ENCODE data around the gene MEAK7.
"Not testable (repeated sequence)": the region's sequence is repeated elsewhere in the genome, so short reads cannot be mapped to it uniquely, and the experiment has no call there.

Gene MEAK7

GRCh38 chr16:84520725-84521496 lies 16.5 kb upstream of the MEAK7 start:
- H3K79me2 ChIP-seq (ENCODE audit: control insufficient read depth, insufficient read depth, low read length, unreplicated experiment) = no peaks in the 10 kb centered on the region
- H3K4me3 ChIP-seq (ENCODE audit: low read depth, low read length) = no peak overlapping the region
- H3K36me3 ChIP-seq (ENCODE audit: insufficient read depth, low read length) = no peaks in the 10 kb centered on the region
- no peak overlapping the region for H3K27ac ChIP-seq (ENCODE audit: low read depth, low read length)
- no peaks in the 10 kb centered on the region for H3K27me3 ChIP-seq (ENCODE audit: insufficient read depth, low read length)
- peaks cover 5% of the 10 kb centered on the region for H3K4me1 ChIP-seq (ENCODE audit: control insufficient read depth, insufficient read depth, low read length, unreplicated experiment)
- no peak overlapping the region for H2AFZ ChIP-seq (ENCODE audit: low read length, unreplicated experiment)

GRCh38 chr16:84519855-84520254 lies 15.4 kb upstream of the MEAK7 start:
- Histone ChIP-seq H2AFZ (ENCODE audit: low read length, unreplicated experiment) (no peak overlapping the region), H3K4me3 (ENCODE audit: low read depth, low read length) (no peak overlapping the region), H3K79me2 (ENCODE audit: control insufficient read depth, insufficient read depth, low read length, unreplicated experiment) (no peaks in the 10 kb centered on the region), H3K27me3 (ENCODE audit: insufficient read depth, low read length) (no peaks in the 10 kb centered on the region), H3K36me3 (ENCODE audit: insufficient read depth, low read length) (no peaks in the 10 kb centered on the region), H3K27ac (ENCODE audit: low read depth, low read length) (no peak overlapping the region), H3K4me1 (ENCODE audit: control insufficient read depth, insufficient read depth, low read length, unreplicated experiment) (peaks cover 5% of the 10 kb centered on the region)

GRCh38 chr16:84518804-84519341 lies 14.4 kb upstream of the MEAK7 start:
- Histone ChIP-seq H3K4me1 (ENCODE audit: control insufficient read depth, insufficient read depth, low read length, unreplicated experiment) (peaks cover 5% of the 10 kb centered on the region), H2AFZ (ENCODE audit: low read length, unreplicated experiment) (no peak overlapping the region), H3K79me2 (ENCODE audit: control insufficient read depth, insufficient read depth, low read length, unreplicated experiment) (no peaks in the 10 kb centered on the region), H3K27me3 (ENCODE audit: insufficient read depth, low read length) (no peaks in the 10 kb centered on the region), H3K4me3 (ENCODE audit: low read depth, low read length) (no peak overlapping the region), H3K27ac (ENCODE audit: low read depth, low read length) (no peak overlapping the region), H3K36me3 (ENCODE audit: insufficient read depth, low read length) (no peaks in the 10 kb centered on the region)

- H3K27ac ChIP-seq (ENCODE audit: low read depth, low read length) = peak overlapping the region; percentile 37; the same call in 1 of the 2 replicates
- not testable (repeated sequence) for H2AFZ ChIP-seq (ENCODE audit: low read length, unreplicated experiment); H3K4me1 ChIP-seq (ENCODE audit: control insufficient read depth, insufficient read depth, low read length, unreplicated experiment); H3K27me3 ChIP-seq (ENCODE audit: insufficient read depth, low read length); H3K4me3 ChIP-seq (ENCODE audit: low read depth, low read length); H3K79me2 ChIP-seq (ENCODE audit: control insufficient read depth, insufficient read depth, low read length, unreplicated experiment); H3K36me3 ChIP-seq (ENCODE audit: insufficient read depth, low read length)
Measured at GRCh38 chr16:84518220-84518619, 13.8 kb upstream of the MEAK7 start.

- H3K79me2 ChIP-seq (ENCODE audit: control insufficient read depth, insufficient read depth, low read length, unreplicated experiment) = no peaks in the 10 kb centered on the region
- H3K27me3 ChIP-seq (ENCODE audit: insufficient read depth, low read length) = no peaks in the 10 kb centered on the region
- H3K4me1 ChIP-seq (ENCODE audit: control insufficient read depth, insufficient read depth, low read length, unreplicated experiment) = peaks cover 5% of the 10 kb centered on the region
- H2AFZ ChIP-seq (ENCODE audit: low read length, unreplicated experiment) = no peak overlapping the region
- no peak overlapping the region for H3K4me3 ChIP-seq (ENCODE audit: low read depth, low read length)
- no peaks in the 10 kb centered on the region for H3K36me3 ChIP-seq (ENCODE audit: insufficient read depth, low read length)
- no peak overlapping the region for H3K27ac ChIP-seq (ENCODE audit: low read depth, low read length)
Measured at GRCh38 chr16:84517366-84517765, 12.9 kb upstream of the MEAK7 start.

- no peaks in the 10 kb centered on the region for H3K36me3 ChIP-seq (ENCODE audit: insufficient read depth, low read length)
- peaks cover 9% of the 10 kb centered on the region for H3K4me1 ChIP-seq (ENCODE audit: control insufficient read depth, insufficient read depth, low read length, unreplicated experiment)
- no peaks in the 10 kb centered on the region for H3K27me3 ChIP-seq (ENCODE audit: insufficient read depth, low read length)
- no peak overlapping the region for H3K4me3 ChIP-seq (ENCODE audit: low read depth, low read length)
- H3K27ac ChIP-seq (ENCODE audit: low read depth, low read length) = no peak overlapping the region
- no peak overlapping the region for H2AFZ ChIP-seq (ENCODE audit: low read length, unreplicated experiment)
- H3K79me2 ChIP-seq (ENCODE audit: control insufficient read depth, insufficient read depth, low read length, unreplicated experiment) = no peaks in the 10 kb centered on the region
Measured at GRCh38 chr16:84514874-84515835, 10.7 kb upstream of the MEAK7 start.

- H3K27ac ChIP-seq (ENCODE audit: low read depth, low read length) = no peak overlapping the region
- H3K79me2 ChIP-seq (ENCODE audit: control insufficient read depth, insufficient read depth, low read length, unreplicated experiment) = no peaks in the 10 kb centered on the region
- no peak overlapping the region for H2AFZ ChIP-seq (ENCODE audit: low read length, unreplicated experiment)
- H3K27me3 ChIP-seq (ENCODE audit: insufficient read depth, low read length) = no peaks in the 10 kb centered on the region
- no peak overlapping the region for H3K4me3 ChIP-seq (ENCODE audit: low read depth, low read length)
- peaks cover 9% of the 10 kb centered on the region for H3K4me1 ChIP-seq (ENCODE audit: control insufficient read depth, insufficient read depth, low read length, unreplicated experiment)
- H3K36me3 ChIP-seq (ENCODE audit: insufficient read depth, low read length) = no peaks in the 10 kb centered on the region
Measured at GRCh38 chr16:84514295-84514873, 9.9 kb upstream of the MEAK7 start.

- H2AFZ ChIP-seq (ENCODE audit: low read length, unreplicated experiment) = no peak overlapping the region
- no peak overlapping the region for H3K27ac ChIP-seq (ENCODE audit: low read depth, low read length)
Measured at GRCh38 chr16:84513666-84514065, 9.2 kb upstream of the MEAK7 start.

GRCh38 chr16:84513123-84513522 lies 8.7 kb upstream of the MEAK7 start:
- no peaks in the 10 kb centered on the region for H3K27me3 ChIP-seq (ENCODE audit: insufficient read depth, low read length)
- no peak overlapping the region for H3K27ac ChIP-seq (ENCODE audit: low read depth, low read length)
- H2AFZ ChIP-seq (ENCODE audit: low read length, unreplicated experiment) = no peak overlapping the region
- no peaks in the 10 kb centered on the region for H3K79me2 ChIP-seq (ENCODE audit: control insufficient read depth, insufficient read depth, low read length, unreplicated experiment)
- H3K4me1 ChIP-seq (ENCODE audit: control insufficient read depth, insufficient read depth, low read length, unreplicated experiment) = peaks cover 9% of the 10 kb centered on the region
- H3K4me3 ChIP-seq (ENCODE audit: low read depth, low read length) = no peak overlapping the region
- H3K36me3 ChIP-seq (ENCODE audit: insufficient read depth, low read length) = no peaks in the 10 kb centered on the region

More at GRCh38 chr16:84513666-84514065, 9.2 kb upstream of the MEAK7 start:
- no peaks in the 10 kb centered on the region for H3K36me3 ChIP-seq (ENCODE audit: insufficient read depth, low read length)
- H3K79me2 ChIP-seq (ENCODE audit: control insufficient read depth, insufficient read depth, low read length, unreplicated experiment) = no peaks in the 10 kb centered on the region
- no peaks in the 10 kb centered on the region for H3K27me3 ChIP-seq (ENCODE audit: insufficient read depth, low read length)
- H3K4me3 ChIP-seq (ENCODE audit: low read depth, low read length) = no peak overlapping the region
- H3K4me1 ChIP-seq (ENCODE audit: control insufficient read depth, insufficient read depth, low read length, unreplicated experiment) = peaks cover 9% of the 10 kb centered on the region

GRCh38 chr16:84511831-84512230 lies 7.4 kb upstream of the MEAK7 start:
- peak overlapping the region; percentile 66 for H2AFZ ChIP-seq (ENCODE audit: low read length, unreplicated experiment)
- H3K4me1 ChIP-seq (ENCODE audit: control insufficient read depth, insufficient read depth, low read length, unreplicated experiment) = peaks cover 3% of the 10 kb centered on the region
- no peaks in the 10 kb centered on the region for H3K79me2 ChIP-seq (ENCODE audit: control insufficient read depth, insufficient read depth, low read length, unreplicated experiment)
- H3K4me3 ChIP-seq (ENCODE audit: low read depth, low read length) = no peak overlapping the region
- H3K27me3 ChIP-seq (ENCODE audit: insufficient read depth, low read length) = no peaks in the 10 kb centered on the region
- no peaks in the 10 kb centered on the region for H3K36me3 ChIP-seq (ENCODE audit: insufficient read depth, low read length)
- no peak overlapping the region for H3K27ac ChIP-seq (ENCODE audit: low read depth, low read length)
